NOMO-1 treated with dmso at 0.1 percent for 144 hours (cell line): ENCODE data around the gene STK10.
A peak's percentile ranks its signal among the peaks of the same experiment; 100 is the strongest.

Experiments used
- DNase-seq: peaks from one replicate; lab custom pipeline; 2025; ENCODE audit not compliant: unreplicated experiment; lab: John Stamatoyannopoulos, UW

The STK10 gene

GRCh38 chr5:172189693-172190296, 1.8 kb upstream of the STK10 start:
- no peak for DNase-seq

- DNase-seq, result no peak
These were observed 1.1 kb upstream of the STK10 start for GRCh38 chr5:172188893-172189692.

DNA sequence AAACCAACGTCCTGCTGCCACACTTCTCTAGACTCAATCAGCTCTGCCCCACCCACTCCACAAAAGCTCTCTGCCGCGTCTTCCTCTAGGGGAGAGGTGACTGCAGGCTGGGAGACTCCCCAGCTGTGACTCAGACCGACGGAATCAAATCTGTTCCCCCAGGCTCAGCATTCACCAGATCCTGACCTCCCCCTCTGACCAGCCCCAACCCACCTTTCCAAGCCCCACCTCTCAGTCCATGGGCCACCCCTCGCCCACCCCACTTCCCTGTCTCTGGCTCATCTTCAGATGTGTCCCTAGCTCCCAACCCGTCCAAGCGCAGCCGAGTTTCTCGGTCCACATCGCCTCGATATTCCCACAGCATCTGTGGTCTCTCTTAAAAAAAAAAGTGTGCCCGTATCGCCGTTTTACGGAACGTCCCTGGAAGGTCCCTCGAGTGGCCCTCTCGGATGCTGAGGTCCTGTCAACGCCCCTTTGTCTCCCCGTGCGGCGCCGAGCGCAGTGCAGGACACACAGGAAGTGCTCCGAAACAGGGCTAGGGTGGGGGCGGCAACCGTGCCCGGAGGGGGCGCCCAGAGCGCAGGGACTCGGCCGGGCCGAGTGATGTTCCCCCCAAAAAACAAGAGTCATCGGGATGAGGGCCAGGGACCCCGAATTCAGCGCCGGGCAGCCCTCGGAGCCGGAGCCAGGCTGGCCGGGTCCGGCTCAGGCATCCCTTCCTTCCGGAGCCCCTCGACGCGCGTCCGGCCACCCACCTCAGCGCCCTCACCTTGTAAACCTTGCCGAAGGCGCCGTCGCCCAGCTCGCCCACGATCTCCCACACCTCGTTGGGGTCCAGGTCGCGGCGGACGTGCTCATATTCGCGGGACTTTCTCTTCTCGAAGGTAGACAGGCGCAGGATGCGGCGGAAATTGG, 649 bp downstream of the STK10 start:
- DNase-seq, result peak; percentile 63

DNA sequence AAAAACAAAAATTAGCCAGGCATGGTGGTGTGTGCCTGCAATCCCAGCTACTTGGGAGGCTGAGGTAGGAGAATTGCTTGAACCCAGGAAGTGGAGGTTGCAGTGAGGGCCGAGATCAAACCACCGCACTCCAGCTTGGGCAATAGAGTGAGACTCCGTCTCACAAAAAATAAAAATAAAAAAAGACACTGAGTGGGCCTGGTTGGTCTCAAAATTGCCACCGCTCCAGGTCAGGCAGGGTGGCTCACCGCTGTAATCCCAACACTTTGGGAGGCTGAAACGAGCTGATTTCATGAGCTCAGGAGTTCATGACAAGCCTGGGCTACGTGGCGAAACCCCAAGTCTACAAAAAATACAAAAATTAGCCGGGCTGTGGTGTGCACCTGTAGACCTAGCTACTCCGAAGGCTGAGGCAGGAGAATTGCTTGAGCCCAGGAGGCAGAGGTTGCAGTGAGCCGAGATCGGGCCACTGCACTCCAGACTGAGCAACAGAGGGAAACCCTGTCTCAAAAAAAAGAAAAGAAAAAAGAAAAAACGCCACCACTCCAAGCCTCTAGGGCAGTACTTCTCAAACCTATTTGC, 1.8 kb downstream of the STK10 start:
- no peak for DNase-seq

GRCh38 chr5:172185096-172185461, 2.9 kb downstream of the STK10 start:
- no peak for DNase-seq

- DNase-seq, result no peak
These were observed 4.1 kb downstream of the STK10 start for GRCh38 chr5:172183881-172184280.

DNA sequence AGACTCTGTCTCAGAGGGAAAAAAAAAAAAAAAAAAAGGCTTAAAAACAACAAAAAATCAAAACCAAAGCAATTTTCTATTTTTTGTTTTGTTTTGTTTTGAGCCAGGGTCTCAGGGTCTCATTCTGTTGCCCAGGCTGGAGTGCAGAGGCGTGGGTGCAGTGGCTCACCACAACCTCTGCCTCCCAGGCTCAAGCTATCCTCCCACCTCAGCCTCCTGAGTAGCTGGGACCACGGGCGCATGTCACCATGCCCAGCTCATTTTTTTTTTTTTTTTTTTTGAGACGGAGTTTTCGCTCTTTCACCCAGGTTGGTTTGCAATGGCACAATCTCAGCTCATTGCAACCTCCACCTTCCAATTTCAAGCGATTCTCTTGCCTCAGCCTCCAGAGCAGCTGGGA, 5.7 kb downstream of the STK10 start:
- no peak for DNase-seq

- no peak for DNase-seq
These were observed 7.1 kb downstream of the STK10 start for GRCh38 chr5:172180936-172181335.

GRCh38 chr5:172178991-172179989, 8.7 kb downstream of the STK10 start:
- peak; percentile 86 for DNase-seq

GRCh38 chr5:172178301-172178987, 9.6 kb downstream of the STK10 start:
- no peak for DNase-seq

GRCh38 chr5:172177176-172177575, 10.8 kb downstream of the STK10 start:
- no peak for DNase-seq

- DNase-seq, result peak; percentile 97
These were observed 12.7 kb downstream of the STK10 start for GRCh38 chr5:172175263-172175719.

- DNase-seq, result peak; percentile 65
These were observed 14.4 kb downstream of the STK10 start for GRCh38 chr5:172173564-172174153.

DNA sequence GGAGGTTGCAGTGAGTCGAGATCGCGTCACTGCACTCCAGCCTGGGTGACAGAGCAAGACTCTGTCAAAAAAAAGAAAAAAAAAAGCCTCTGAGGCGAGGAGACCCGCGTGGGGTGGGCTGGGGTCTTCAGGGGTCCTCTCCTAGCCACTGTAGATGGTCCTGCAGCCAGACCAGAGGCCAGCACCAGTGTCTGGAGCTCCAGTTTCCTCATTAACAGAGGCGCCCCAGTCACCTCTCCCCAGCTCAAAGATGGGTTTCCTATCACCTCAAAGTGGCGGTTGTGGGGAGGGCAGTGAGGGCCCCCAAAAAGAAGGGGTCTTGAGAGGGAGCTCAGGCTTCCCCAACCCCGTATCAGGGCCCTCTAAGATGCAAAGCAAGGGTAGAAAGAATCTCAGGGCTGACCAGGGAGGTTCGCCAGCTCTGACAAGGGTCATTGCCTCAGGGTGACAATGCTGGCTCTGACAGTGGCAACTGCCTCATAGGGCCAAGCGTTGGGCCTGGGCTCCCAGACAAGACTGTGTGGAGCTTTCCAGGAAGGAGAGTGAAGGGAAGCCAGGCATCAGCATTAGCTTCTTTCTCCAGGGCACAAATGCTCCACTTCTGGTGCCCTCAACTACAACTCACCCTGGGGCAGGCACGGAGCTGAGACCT, 15.0 kb downstream of the STK10 start:
- DNase-seq, result no peak

DNA sequence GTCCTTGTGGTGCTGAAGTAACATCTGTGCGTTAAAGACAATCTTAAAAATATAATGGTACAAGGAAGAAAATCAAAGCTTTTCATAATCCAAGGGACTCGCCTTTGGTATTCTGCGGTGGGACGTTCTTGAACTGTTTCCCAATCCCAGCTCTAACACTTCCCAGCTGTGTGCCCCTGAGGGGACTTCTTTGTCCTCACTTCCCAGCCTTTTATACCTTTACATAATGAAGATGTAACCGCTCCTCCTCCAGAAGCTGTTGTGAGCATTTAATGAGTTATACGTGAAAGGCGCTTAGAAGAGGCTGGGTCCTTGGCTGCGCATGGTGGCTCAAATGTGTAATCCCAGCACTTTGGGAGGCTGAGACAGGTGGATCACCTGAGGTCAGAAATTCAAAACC, 16.9 kb downstream of the STK10 start:
- no peak for DNase-seq

GRCh38 chr5:172170251-172170701, 17.7 kb downstream of the STK10 start:
- no peak for DNase-seq

DNA sequence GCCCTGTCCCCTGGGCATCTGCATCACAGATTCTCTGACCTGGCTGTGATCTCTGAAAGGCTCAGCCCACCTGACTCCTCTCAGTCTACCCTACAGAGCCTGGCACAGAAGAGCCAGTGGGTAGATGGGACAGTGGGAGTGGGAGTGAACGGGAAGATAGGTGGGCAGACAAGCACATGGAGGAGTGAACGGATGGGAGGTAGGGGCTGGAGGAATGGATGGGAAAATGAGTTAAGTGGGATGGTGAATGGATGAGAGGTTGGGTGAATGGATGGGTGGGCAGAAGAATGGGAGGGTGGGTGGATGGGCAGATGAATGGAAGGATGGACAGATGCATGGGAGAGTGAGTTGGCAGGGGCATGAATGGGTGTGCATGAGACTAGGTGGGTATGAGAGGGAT, 18.8 kb downstream of the STK10 start:
- DNase-seq, result no peak

- no peak for DNase-seq
These were observed 19.7 kb downstream of the STK10 start for GRCh38 chr5:172168311-172168710.
